Measurements from ENCODE around the gene PRLHR. TPM values are rescaled to one million over a fixed set of nuclear protein-coding genes. Genes with fewer than 3 reads are reported as not detected.

PRLHR gene
- total RNA-seq, 1 experiment from 2014 or later = not detected

GRCh38 chr10:118628397-118628796 lies 32.9 kb upstream of the PRLHR start:
- H3K27me3 ChIP-seq (replicated peaks; ENCODE audit: insufficient read depth, low read depth, low read length, poor library complexity) = peaks cover 39% of the 10 kb centered on the region
- CTCF ChIA-PET = no interaction called here
- H3K36me3 ChIP-seq (ENCODE audit: insufficient read depth, low read length, poor library complexity, severe bottlenecking) = no peaks in the 10 kb centered on the region
- H3K27ac ChIP-seq (ENCODE audit: low read depth, low read length, poor library complexity, severe bottlenecking) = no peak overlapping the region
- intact Hi-C loops (cut with micrococcal nuclease; ENCODE audit: unreplicated experiment) = no loop called here
- H3K4me3 ChIP-seq (ENCODE audit: low read depth, low read length, poor library complexity, severe bottlenecking) = no peak overlapping the region
- POLR2A ChIA-PET (ENCODE audit: low non-redundant PET) = no interaction called here
- H3K9me3 ChIP-seq (ENCODE audit: low read depth, low read length, poor library complexity, severe bottlenecking) = no peaks in the 10 kb centered on the region
- no peaks in the 10 kb centered on the region for H3K4me1 ChIP-seq (ENCODE audit: insufficient read depth, low read length, poor library complexity, severe bottlenecking)
- TF ChIP-seq EZH2 (IDR thresholded peaks at IDR 0.05; ENCODE audit: borderline replicate concordance, low read depth, low read length, poor library complexity, severe bottlenecking) = no peak
- no peak for TF ChIP-seq CTCF (conservative IDR thresholded peaks at IDR 0.05; ENCODE audit: low read depth, low read length)
- BruUV-seq (replicated peaks) = no TSS peak
- DNase-seq (ENCODE audit: low spot score) = no peak

GRCh38 chr10:118626953-118627352 lies 31.5 kb upstream of the PRLHR start:
- peak; percentile 55 for TF ChIP-seq CTCF (conservative IDR thresholded peaks at IDR 0.05; ENCODE audit: low read depth, low read length)
- TF ChIP-seq EZH2 (IDR thresholded peaks at IDR 0.05; ENCODE audit: borderline replicate concordance, low read depth, low read length, poor library complexity, severe bottlenecking) = no peak
- Histone ChIP-seq H3K4me3 (ENCODE audit: low read depth, low read length, poor library complexity, severe bottlenecking) (no peak overlapping the region), H3K4me1 (ENCODE audit: insufficient read depth, low read length, poor library complexity, severe bottlenecking) (no peaks in the 10 kb centered on the region), H3K36me3 (ENCODE audit: insufficient read depth, low read length, poor library complexity, severe bottlenecking) (no peaks in the 10 kb centered on the region), H3K27me3 (replicated peaks; ENCODE audit: insufficient read depth, low read depth, low read length, poor library complexity) (peaks cover 43% of the 10 kb centered on the region), H3K9me3 (ENCODE audit: low read depth, low read length, poor library complexity, severe bottlenecking) (no peaks in the 10 kb centered on the region), H3K27ac (ENCODE audit: low read depth, low read length, poor library complexity, severe bottlenecking) (no peak overlapping the region)
- no TSS peak for BruUV-seq (replicated peaks)
- ChIA-PET CTCF (interaction anchor here (0.6 kb wide), 1 partner anchor 763 kb away, joined by 4 read pairs; no protein-coding TSS in a partner anchor), POLR2A (ENCODE audit: low non-redundant PET) (no interaction called here)
- intact Hi-C loops (cut with micrococcal nuclease; ENCODE audit: unreplicated experiment) = no loop called here
- no peak for DNase-seq (ENCODE audit: low spot score)

GRCh38 chr10:118625504-118625903 lies 30.1 kb upstream of the PRLHR start:
- POLR2A ChIA-PET (ENCODE audit: low non-redundant PET) = no interaction called here
- DNase-seq (ENCODE audit: low spot score) = no peak
- no peaks in the 10 kb centered on the region for H3K9me3 ChIP-seq (ENCODE audit: low read depth, low read length, poor library complexity, severe bottlenecking)
- BruUV-seq (replicated peaks) = no TSS peak
- H3K27me3 ChIP-seq (replicated peaks; ENCODE audit: insufficient read depth, low read depth, low read length, poor library complexity) = peaks cover 58% of the 10 kb centered on the region
- H3K4me1 ChIP-seq (ENCODE audit: insufficient read depth, low read length, poor library complexity, severe bottlenecking) = no peaks in the 10 kb centered on the region
- intact Hi-C loops (cut with micrococcal nuclease; ENCODE audit: unreplicated experiment) = no loop called here
- no peaks in the 10 kb centered on the region for H3K36me3 ChIP-seq (ENCODE audit: insufficient read depth, low read length, poor library complexity, severe bottlenecking)
- CTCF ChIA-PET = no interaction called here
- no peak for TF ChIP-seq EZH2 (IDR thresholded peaks at IDR 0.05; ENCODE audit: borderline replicate concordance, low read depth, low read length, poor library complexity, severe bottlenecking)
- no peak for TF ChIP-seq CTCF (conservative IDR thresholded peaks at IDR 0.05; ENCODE audit: low read depth, low read length)
- no peak overlapping the region for H3K27ac ChIP-seq (ENCODE audit: low read depth, low read length, poor library complexity, severe bottlenecking)
- no peak overlapping the region for H3K4me3 ChIP-seq (ENCODE audit: low read depth, low read length, poor library complexity, severe bottlenecking)

All from A673 (cell line).